Upper lobe of right lung (tissue), 1 donor: ENCODE results near the gene UCHL5. TPM values are rescaled to one million over a fixed set of nuclear protein-coding genes. Genes with fewer than 3 reads are reported as not detected.

Source experiments
- ATAC-seq: fragments of 200-7000 bp; cut with Tn5 transposase; one replicate; pipeline ENCODE4 v1.9.1; 2020; ENCODE audit warnings: mild to moderate bottlenecking, moderate library complexity
- DNase-seq: peaks from one replicate; pipeline ENCODE4 v3.0.0-alpha.2; 2020
- H3K27ac ChIP-seq: fragments of 200-600 bp; one replicate; pipeline ENCODE4 v1.8.0; 2022
- H3K27me3 ChIP-seq: fragments of 200-600 bp; one replicate; pipeline ENCODE4 v1.8.0; 2022; ENCODE audit warnings: mild to moderate bottlenecking
- H3K36me3 ChIP-seq: fragments of 200-600 bp; one replicate; pipeline ENCODE4 v1.8.0; 2022
- H3K4me1 ChIP-seq: fragments of 200-600 bp; one replicate; pipeline ENCODE4 v1.8.0; 2022
- H3K4me3 ChIP-seq: fragments of 200-600 bp; one replicate; pipeline ENCODE4 v1.8.0; 2022; ENCODE audit warnings: mild to moderate bottlenecking
- H3K9me3 ChIP-seq: fragments of 200-600 bp; one replicate; pipeline ENCODE4 v1.8.0; 2022
- intact Hi-C: fragments of 100-400 bp; cut with DNase I; formaldehyde crosslinking; loops from one replicate; pipeline ENCODE4 v1.11.0; 2022
- total RNA-seq: library from RNA; stranded (reverse); fragmentation: NEBNext Ultra II Directional; extraction: Animal tissue kit (Norgen Biotek cat#: 25700); gene quantifications from one replicate; pipeline ENCODE4 v1.2.1, GENCODE V29; 2021
- TF ChIP-seq, protein P1 (sequence below): fragments of 200-600 bp; IDR thresholded peaks from one replicate; pipeline ENCODE4 v1.8.0; 2022; ENCODE audit warnings: antibody characterized with exemption
- donor health status: DM: no; HTN: yes; CAD: no; lungs with severe emphysema.

Gene UCHL5
- total RNA-seq, 1 donor from 2014 or later: 23.8 TPM

- TF ChIP-seq, protein P1, sequence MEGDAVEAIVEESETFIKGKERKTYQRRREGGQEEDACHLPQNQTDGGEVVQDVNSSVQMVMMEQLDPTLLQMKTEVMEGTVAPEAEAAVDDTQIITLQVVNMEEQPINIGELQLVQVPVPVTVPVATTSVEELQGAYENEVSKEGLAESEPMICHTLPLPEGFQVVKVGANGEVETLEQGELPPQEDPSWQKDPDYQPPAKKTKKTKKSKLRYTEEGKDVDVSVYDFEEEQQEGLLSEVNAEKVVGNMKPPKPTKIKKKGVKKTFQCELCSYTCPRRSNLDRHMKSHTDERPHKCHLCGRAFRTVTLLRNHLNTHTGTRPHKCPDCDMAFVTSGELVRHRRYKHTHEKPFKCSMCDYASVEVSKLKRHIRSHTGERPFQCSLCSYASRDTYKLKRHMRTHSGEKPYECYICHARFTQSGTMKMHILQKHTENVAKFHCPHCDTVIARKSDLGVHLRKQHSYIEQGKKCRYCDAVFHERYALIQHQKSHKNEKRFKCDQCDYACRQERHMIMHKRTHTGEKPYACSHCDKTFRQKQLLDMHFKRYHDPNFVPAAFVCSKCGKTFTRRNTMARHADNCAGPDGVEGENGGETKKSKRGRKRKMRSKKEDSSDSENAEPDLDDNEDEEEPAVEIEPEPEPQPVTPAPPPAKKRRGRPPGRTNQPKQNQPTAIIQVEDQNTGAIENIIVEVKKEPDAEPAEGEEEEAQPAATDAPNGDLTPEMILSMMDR: no peak
- intact Hi-C loops: no loop called here
- Histone ChIP-seq H3K4me1 (no peaks in the 10 kb centered on the region), H3K27me3 (no peaks in the 10 kb centered on the region), H3K27ac (no peak overlapping the region), H3K36me3 (no peaks in the 10 kb centered on the region), H3K9me3 (no peaks in the 10 kb centered on the region), H3K4me3 (no peak overlapping the region)
- DNase-seq (no peak), ATAC-seq (no peak)
These were observed 91.8 kb downstream of the UCHL5 start for GRCh38 chr1:192967211-192967877.

- no peaks in the 10 kb centered on the region for H3K36me3 ChIP-seq
- no peaks in the 10 kb centered on the region for H3K4me1 ChIP-seq
- no peak overlapping the region for H3K4me3 ChIP-seq
- H3K9me3 ChIP-seq: no peaks in the 10 kb centered on the region
- TF ChIP-seq, protein P1: no peak
- H3K27me3 ChIP-seq: no peaks in the 10 kb centered on the region
- H3K27ac ChIP-seq: no peak overlapping the region
- ATAC-seq (no peak), DNase-seq (no peak)
- intact Hi-C loops: no loop called here
These were observed 93.1 kb downstream of the UCHL5 start for GRCh38 chr1:192966073-192966472.

DNA sequence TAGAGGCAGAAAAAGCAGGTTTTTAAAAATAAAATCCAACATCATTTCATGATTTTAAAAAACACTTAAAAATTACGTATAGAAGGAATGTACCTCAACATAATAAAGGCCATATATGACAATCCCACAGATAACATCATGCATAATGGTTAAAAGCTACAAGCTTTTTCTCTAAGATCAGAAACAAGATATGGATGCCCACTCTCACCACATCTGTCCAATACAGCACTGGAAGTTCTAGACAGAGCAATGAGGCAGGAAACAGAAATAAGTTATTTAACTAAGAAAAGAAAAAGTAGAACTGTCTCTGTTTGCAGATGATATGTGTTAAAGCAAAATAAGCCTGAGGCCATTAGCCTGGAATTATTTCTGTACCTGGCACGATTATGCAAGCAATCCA lies 96.3 kb downstream of the UCHL5 start:
- Histone ChIP-seq H3K4me1 (no peaks in the 10 kb centered on the region), H3K9me3 (no peaks in the 10 kb centered on the region), H3K27me3 (no peaks in the 10 kb centered on the region), H3K27ac (no peak overlapping the region), H3K4me3 (no peak overlapping the region), H3K36me3 (no peaks in the 10 kb centered on the region)
- TF ChIP-seq, protein P1: no peak
- ATAC-seq (no peak), DNase-seq (no peak)
- intact Hi-C loops: no loop called here

Other genes with a start within 250 kb of the UCHL5 start
- gene RO60, start 252 bp upstream of the UCHL5 start, total RNA-seq: 73.5 TPM
- 19.0 TPM for gene GLRX2, start 46.1 kb upstream of the UCHL5 start, total RNA-seq
- 72.6 TPM for gene CDC73, start 62.7 kb upstream of the UCHL5 start, total RNA-seq
- gene B3GALT2, start 127.3 kb upstream of the UCHL5 start, total RNA-seq: 6.8 TPM